HCT116 (cell line): ENCODE measurements around the gene METTL1. TPM values are rescaled to one million over a fixed set of nuclear protein-coding genes. Genes with fewer than 3 reads are reported as not detected.

Source experiments
- ATAC-seq: fragments of 200-7000 bp; cut with Tn5 transposase; 2 replicates; pipeline ENCODE4 v1.9.1; 2020; ENCODE audit warnings: mild to moderate bottlenecking, moderate library complexity
- BruUV-seq: library from RNA; stranded (reverse); fragments of 400-500 nt; replicated peaks from 2 replicates; lab custom pipeline; 2021; lab: Mats Ljungman, UMichigan
- CTCF ChIA-PET: fragments of 300-600 bp; sonication (Branson Sonifier 250); formaldehyde crosslinking; loops from one replicate; lab custom pipeline; 2021; ENCODE audit warnings: antibody characterized with exemption; lab: Charles Lee
- POLR2A ChIA-PET: fragments of 300-600, 350-600 bp; sonication (Branson Sonifier 250); formaldehyde crosslinking; loops from one replicate; lab custom pipeline; 2021; ENCODE audit warnings: antibody characterized with exemption; lab: Charles Lee
- RAD21 ChIA-PET, 2 experiments: fragments of 300-600 bp; sonication (Branson Sonifier 250); formaldehyde crosslinking; loops; one replicate each; lab custom pipeline; 2023; ENCODE audit warnings: low total read pairs in 2 of 2; ENCODE audit not compliant: uncharacterized antibody in 2 of 2, unreplicated experiment in 2 of 2, low non-redundant PET in 1 of 2; lab: Charles Lee
- DNase-seq: peaks from one replicate; pipeline ENCODE4 v3.0.0-alpha.2; 2010; ENCODE audit warnings: low read depth, low spot score
- H2AFZ ChIP-seq: fragments of 200-600 bp; shearing (Covaris generic), sonication (generic); 2 replicates; pipeline ENCODE4 v1.6.1; 2017; ENCODE audit warnings: low read depth, mixed run types, mixed read lengths, antibody characterized with exemption, low read length; ENCODE audit not compliant: poor library complexity, severe bottlenecking
- H3K27ac ChIP-seq: 2 replicates; pipeline ENCODE4 v1.5.1; 2012; ENCODE audit warnings: low read depth, low read length
- H3K27me3 ChIP-seq: fragments of 200-600 bp; sonication (generic); 2 replicates; pipeline ENCODE4 v1.6.1; 2016; ENCODE audit warnings: mixed run types, low read length, mixed read lengths; ENCODE audit not compliant: insufficient read depth
- H3K36me3 ChIP-seq, 2 experiments: fragments of 200-500 bp in 1 of 2; fragments of 200-600 bp in 1 of 2; sonication (Bioruptor generic) in 1 of 2; sonication (generic) in 1 of 2; 2 replicates each; pipeline versions ENCODE4 v1.5.1 to v1.6.1; 2014 to 2016; ENCODE audit warnings: low read length in 2 of 2, inconsistent platforms in 1 of 2, mixed read lengths in 1 of 2, mixed run types in 1 of 2; ENCODE audit not compliant: insufficient read depth in 2 of 2, control insufficient read depth in 1 of 2
- H3K4me1 ChIP-seq, 2 experiments: fragments of 200-600 bp in 1 of 2; sonication (generic) in 1 of 2; 2 replicates each; pipeline versions ENCODE4 v1.5.1 to v1.6.1; 2012 to 2017; ENCODE audit warnings: low read length in 2 of 2, inconsistent platforms in 1 of 2, mild to moderate bottlenecking in 1 of 2, mixed read lengths in 1 of 2, mixed run types in 1 of 2, moderate library complexity in 1 of 2; ENCODE audit not compliant: insufficient read depth in 2 of 2, control insufficient read depth in 1 of 2
- H3K4me2 ChIP-seq: fragments of 200-600 bp; sonication (generic); 2 replicates; pipeline ENCODE4 v1.6.1; 2017; ENCODE audit warnings: mixed run types, low read length, mixed read lengths
- H3K4me3 ChIP-seq, 2 experiments: fragments of 200-600 bp in 1 of 2; sonication (generic) in 1 of 2; replicated peaks in 1 of 2; 2 replicates each; pipeline ENCODE4 v1.5.1; 2011 to 2016; ENCODE audit warnings: low read length in 2 of 2, control low read depth in 1 of 2, low read depth in 1 of 2, mild to moderate bottlenecking in 1 of 2, mixed read lengths in 1 of 2, mixed run types in 1 of 2
- H3K79me2 ChIP-seq: fragments of 200-600 bp; sonication (generic); 2 replicates; pipeline ENCODE4 v1.6.1; 2017; ENCODE audit warnings: mild to moderate bottlenecking, mixed run types, low read length, moderate library complexity, mixed read lengths; ENCODE audit not compliant: insufficient read depth
- H3K9ac ChIP-seq: fragments of 200-600 bp; sonication (generic); 2 replicates; pipeline ENCODE4 v1.6.1; 2016; ENCODE audit warnings: low read length, mixed read lengths
- H3K9me2 ChIP-seq: fragments of 200-600 bp; sonication (generic), shearing (Covaris generic); 2 replicates; pipeline ENCODE4 v1.6.1; 2017; ENCODE audit warnings: mixed run types, mild to moderate bottlenecking, moderate library complexity; ENCODE audit not compliant: insufficient read depth
- H3K9me3 ChIP-seq, 2 experiments: fragments of 200-500 bp in 1 of 2; fragments of 200-600 bp in 1 of 2; sonication (Bioruptor generic) in 1 of 2; sonication (generic) in 1 of 2; 2 replicates each; pipeline ENCODE4 v1.6.1; 2014 to 2017; ENCODE audit warnings: low read length in 2 of 2, mixed read lengths in 2 of 2, inconsistent platforms in 1 of 2, low read depth in 1 of 2, mild to moderate bottlenecking in 1 of 2, mixed run types in 1 of 2, moderate library complexity in 1 of 2; ENCODE audit not compliant: control insufficient read depth in 1 of 2, insufficient read depth in 1 of 2
- H4K20me1 ChIP-seq: fragments of 200-600 bp; sonication (generic), shearing (Covaris generic); 2 replicates; pipeline ENCODE4 v1.6.1; 2017; ENCODE audit warnings: mixed run types, mild to moderate bottlenecking, moderate library complexity; ENCODE audit not compliant: insufficient read depth
- ATF3 ChIP-seq: IDR thresholded peaks from 2 replicates; pipeline ENCODE4 v1.6.1; 2012
- CBX3 ChIP-seq: IDR thresholded peaks from 2 replicates; pipeline ENCODE4 v1.6.1; 2012; ENCODE audit warnings: low read depth
- CEBPB ChIP-seq: IDR thresholded peaks from 2 replicates; pipeline ENCODE4 v1.6.1; 2012; ENCODE audit warnings: low read depth
- FOSL1 ChIP-seq: IDR thresholded peaks from 2 replicates; pipeline ENCODE4 v1.6.1; 2012; ENCODE audit warnings: low read depth
- JUND ChIP-seq: IDR thresholded peaks from 2 replicates; pipeline ENCODE4 v1.6.1; 2012
- RAD21 ChIP-seq: IDR thresholded peaks from 2 replicates; pipeline ENCODE4 v1.6.1; 2012; ENCODE audit warnings: low read depth, mild to moderate bottlenecking
- REST ChIP-seq: IDR thresholded peaks from 2 replicates; pipeline ENCODE4 v1.6.1; 2012; ENCODE audit warnings: low read depth
- SIN3A ChIP-seq: IDR thresholded peaks from 2 replicates; pipeline ENCODE4 v1.6.1; 2012; ENCODE audit warnings: low read depth
- SRF ChIP-seq: IDR thresholded peaks from 2 replicates; pipeline ENCODE4 v1.6.1; 2012; ENCODE audit warnings: low read depth
- ZBTB33 ChIP-seq: IDR thresholded peaks from 2 replicates; pipeline ENCODE4 v1.6.1; 2011; ENCODE audit warnings: mild to moderate bottlenecking, low read length, moderate library complexity; ENCODE audit not compliant: insufficient replicate concordance; ENCODE audit errors: extremely low read depth
- intact Hi-C: fragments of 100-400 bp; cut with micrococcal nuclease; formaldehyde crosslinking; loops from 2 replicates; pipeline ENCODE4 v1.10.0; 2022
- total RNA-seq: library from RNA; stranded (reverse); gene quantifications from one replicate; pipeline ENCODE4 v1.2.1, GENCODE V29; 2021; ENCODE audit not compliant: unreplicated experiment

METTL1 gene
- total RNA-seq, 1 experiment from 2014 or later = 56.6 TPM

- no peak overlapping the region for H3K4me3 ChIP-seq
- RAD21 ChIA-PET = no interaction called here
- H3K9me3 ChIP-seq = no peaks in the 10 kb centered on the region
- no peaks in the 10 kb centered on the region for H3K79me2 ChIP-seq
- H3K4me2 ChIP-seq = no peak overlapping the region
- CTCF ChIA-PET = no interaction called here
- no peaks in the 10 kb centered on the region for H3K27me3 ChIP-seq
- DNase-seq (no peak), ATAC-seq (no peak)
- H3K4me1 ChIP-seq = no peaks in the 10 kb centered on the region
- POLR2A ChIA-PET = no interaction called here
- H3K36me3 ChIP-seq = peaks cover 0 to 15% of the 10 kb centered on the region in 2 experiments; a peak in 3 of 4 replicates
- no peak overlapping the region for H3K27ac ChIP-seq
- no peaks in the 10 kb centered on the region for H3K9me2 ChIP-seq
- intact Hi-C loops = no loop called here
- H2AFZ ChIP-seq = no peak overlapping the region
- H4K20me1 ChIP-seq = no peaks in the 10 kb centered on the region
- BruUV-seq = no TSS peak
- TF ChIP-seq CEBPB (no peak), FOSL1 (no peak), JUND (no peak), ZBTB33 (no peak), RAD21 (no peak), SIN3A (no peak), CBX3 (no peak), ATF3 (no peak), REST (no peak), SRF (no peak)
- H3K9ac ChIP-seq = no peak overlapping the region
Measured at GRCh38 chr12:57734591-57734990, 37.3 kb downstream of the METTL1 start.
